ENCODE data around the gene CCDC9B.

GRCh38 chr15:40314723-40315276, 25.9 kb downstream of the CCDC9B start:
- TF ChIP-seq CTCF (IDR thresholded peaks at IDR 0.05) (no peak), POLR2AphosphoS5 (IDR thresholded peaks at IDR 0.05) (no peak)

All from prostate gland (tissue), 2 donors.